Osteocyte (in vitro differentiated cells): ENCODE data around the gene TRIM13. TPM values are rescaled to one million over a fixed set of nuclear protein-coding genes. Genes with fewer than 3 reads are reported as not detected.
A peak's percentile ranks its signal among the peaks of the same experiment; 100 is the strongest.

ENCODE experiments used
- DNase-seq: peaks from one replicate; pipeline ENCODE4 v3.0.0; 2021; ENCODE audit warnings: mixed read lengths; ENCODE audit not compliant: unreplicated experiment; ENCODE audit errors: extremely low spot score
- H3K27ac Mint-ChIP-seq: one replicate; pipeline ENCODE4 v1.8.0; 2021; ENCODE audit warnings: mild to moderate bottlenecking, mixed read lengths; ENCODE audit not compliant: unreplicated experiment
- H3K27me3 Mint-ChIP-seq: one replicate; pipeline ENCODE4 v1.8.0; 2021; ENCODE audit warnings: mixed read lengths; ENCODE audit not compliant: unreplicated experiment
- H3K36me3 Mint-ChIP-seq: one replicate; pipeline ENCODE4 v1.8.0; 2021; ENCODE audit warnings: mixed read lengths; ENCODE audit not compliant: unreplicated experiment
- H3K4me1 Mint-ChIP-seq: one replicate; pipeline ENCODE4 v1.8.0; 2021; ENCODE audit warnings: mixed read lengths; ENCODE audit not compliant: unreplicated experiment
- H3K4me3 Mint-ChIP-seq: one replicate; pipeline ENCODE4 v1.8.0; 2021; ENCODE audit warnings: mild to moderate bottlenecking, moderate library complexity, mixed read lengths; ENCODE audit not compliant: unreplicated experiment
- H3K9me3 Mint-ChIP-seq: one replicate; pipeline ENCODE4 v1.8.0; 2021; ENCODE audit warnings: mixed read lengths; ENCODE audit not compliant: unreplicated experiment
- CTCF ChIP-seq: fragments of 200-600 bp; sonication (generic); IDR thresholded peaks from 2 replicates; pipeline ENCODE4 v1.5.0; 2021; ENCODE audit warnings: antibody characterized with exemption, mild to moderate bottlenecking, moderate library complexity
- total RNA-seq: library from RNA; stranded (reverse); gene quantifications from 2 replicates; pipeline ENCODE4 v1.2.1, GENCODE V29; 2021

TRIM13 gene
- total RNA-seq, 1 donor from 2014 or later, result 38.5 TPM

GRCh38 chr13:49996161-49996915 is 504 bp upstream of the TRIM13 start:
- Mint-ChIP-seq H3K4me1 (peaks cover 40% of the 10 kb centered on the region), H3K36me3 (peaks cover 20% of the 10 kb centered on the region), H3K9me3 (no peaks in the 10 kb centered on the region), H3K27me3 (no peaks in the 10 kb centered on the region), H3K27ac (peak overlapping the region; percentile 83), H3K4me3 (peak overlapping the region; percentile 74)
- TF ChIP-seq CTCF, result no peak
- DNase-seq, result peak; percentile 97

- H3K36me3 Mint-ChIP-seq, result peaks cover 16% of the 10 kb centered on the region
- no peaks in the 10 kb centered on the region for H3K9me3 Mint-ChIP-seq
- H3K27me3 Mint-ChIP-seq, result no peaks in the 10 kb centered on the region
- DNase-seq, result no peak
- peaks cover 53% of the 10 kb centered on the region for H3K4me1 Mint-ChIP-seq
- peak overlapping the region; percentile 95 for H3K27ac Mint-ChIP-seq
- no peak for TF ChIP-seq CTCF
- H3K4me3 Mint-ChIP-seq, result peak overlapping the region; percentile 81
These were observed 1.1 kb downstream of the TRIM13 start for GRCh38 chr13:49997955-49998354.

GRCh38 chr13:49998714-49999624 is 2.1 kb downstream of the TRIM13 start:
- Mint-ChIP-seq H3K36me3 (peaks cover 20% of the 10 kb centered on the region), H3K4me1 (peaks cover 63% of the 10 kb centered on the region), H3K27me3 (no peaks in the 10 kb centered on the region), H3K9me3 (no peaks in the 10 kb centered on the region), H3K27ac (peak overlapping the region; percentile 95), H3K4me3 (peak overlapping the region; percentile 81)
- no peak for DNase-seq
- no peak for TF ChIP-seq CTCF

- peak overlapping the region; percentile 63 for H3K27ac Mint-ChIP-seq
These were observed 4.4 kb downstream of the TRIM13 start for GRCh38 chr13:50001287-50001686.

More at GRCh38 chr13:50001287-50001686, 4.4 kb downstream of the TRIM13 start:
- no peak for TF ChIP-seq CTCF
- no peak for DNase-seq
- H3K36me3 Mint-ChIP-seq, result peaks cover 32% of the 10 kb centered on the region
- H3K4me3 Mint-ChIP-seq, result no peak overlapping the region
- H3K4me1 Mint-ChIP-seq, result peaks cover 74% of the 10 kb centered on the region
- no peaks in the 10 kb centered on the region for H3K27me3 Mint-ChIP-seq
- no peaks in the 10 kb centered on the region for H3K9me3 Mint-ChIP-seq
